GM18499 (cell line): Measurements from ENCODE around the gene KATNAL1.

Source experiments
- ATAC-seq: cut with Tn5 transposase; IDR thresholded peaks from one replicate; pipeline ENCODE4 v1.9.1; 2021; ENCODE audit warnings: moderate number of reproducible peaks; ENCODE audit not compliant: insufficient read depth, unreplicated experiment

The KATNAL1 gene

GRCh38 chr13:30173303-30173610, 134.1 kb downstream of the KATNAL1 start:
- no peak for ATAC-seq

GRCh38 chr13:30172593-30173302, 134.6 kb downstream of the KATNAL1 start:
- ATAC-seq = no peak

GRCh38 chr13:30170569-30170968, 136.8 kb downstream of the KATNAL1 start:
- ATAC-seq = no peak

GRCh38 chr13:30169442-30169841, 137.9 kb downstream of the KATNAL1 start:
- no peak for ATAC-seq

GRCh38 chr13:30165796-30166195, 141.6 kb downstream of the KATNAL1 start:
- no peak for ATAC-seq

- no peak for ATAC-seq
These were observed 142.3 kb downstream of the KATNAL1 start for GRCh38 chr13:30165071-30165470.

GRCh38 chr13:30164146-30164545, 143.2 kb downstream of the KATNAL1 start:
- no peak for ATAC-seq

GRCh38 chr13:30163441-30163840, 143.9 kb downstream of the KATNAL1 start:
- ATAC-seq = no peak

- no peak for ATAC-seq
These were observed 147.9 kb downstream of the KATNAL1 start for GRCh38 chr13:30159446-30159839.

GRCh38 chr13:30158774-30159445, 148.4 kb downstream of the KATNAL1 start:
- no peak for ATAC-seq

- no peak for ATAC-seq
These were observed 149.7 kb downstream of the KATNAL1 start for GRCh38 chr13:30157616-30157993.

GRCh38 chr13:30156826-30157615, 150.3 kb downstream of the KATNAL1 start:
- ATAC-seq = no peak

- ATAC-seq = no peak
These were observed 151.1 kb downstream of the KATNAL1 start for GRCh38 chr13:30156270-30156669.

GRCh38 chr13:30154931-30155330, 152.4 kb downstream of the KATNAL1 start:
- ATAC-seq = no peak

GRCh38 chr13:30154531-30154930, 152.8 kb downstream of the KATNAL1 start:
- no peak for ATAC-seq

- no peak for ATAC-seq
These were observed 153.6 kb downstream of the KATNAL1 start for GRCh38 chr13:30153545-30154426.
